HAP-1 (cell line): Measurements from ENCODE around the gene NMRK1.

Experiments
- DNase-seq, 2 experiments: peaks; one replicate each; pipeline ENCODE4 v3.0.0-alpha.2; 2016 to 2020; ENCODE audit warnings: low spot score in 2 of 2
- H3K27me3 ChIP-seq: fragments of 250-450 bp; sonication (Bioruptor Pico); 2 replicates; pipeline ENCODE4 v1.5.1; 2020; ENCODE audit warnings: low read depth, mild to moderate bottlenecking, moderate library complexity
- H3K36me3 ChIP-seq: fragments of 250-450 bp; sonication (Bioruptor Pico); replicated peaks from 2 replicates; pipeline ENCODE4 v1.5.1; 2020; ENCODE audit warnings: mild to moderate bottlenecking
- H3K4me1 ChIP-seq: fragments of 250-450 bp; sonication (Bioruptor Pico); 2 replicates; pipeline ENCODE4 v1.5.1; 2020; ENCODE audit warnings: mild to moderate bottlenecking
- H3K4me3 ChIP-seq: fragments of 250-450 bp; sonication (Bioruptor Pico); 2 replicates; pipeline ENCODE4 v1.5.1; 2020; ENCODE audit warnings: mild to moderate bottlenecking, moderate library complexity
- H3K9me3 ChIP-seq: fragments of 250-450 bp; sonication (Bioruptor Pico); 2 replicates; pipeline ENCODE4 v1.5.1; 2020; ENCODE audit warnings: mild to moderate bottlenecking, moderate library complexity
- in situ Hi-C: fragments of 300-500 bp; cut with MboI; formaldehyde crosslinking; loops from 3 replicates; pipeline ENCODE4 v1.14.3; 2020; ENCODE audit warnings: low sequenced_read_pairs, inconsistent platforms, mixed read lengths

NMRK1 gene

GRCh38 chr9:75064307-75065025 lies 23.5 kb downstream of the NMRK1 start:
- H3K9me3 ChIP-seq = no peaks in the 10 kb centered on the region
- no peaks in the 10 kb centered on the region for H3K36me3 ChIP-seq
- H3K4me1 ChIP-seq = peaks cover 11% of the 10 kb centered on the region
- no peak for DNase-seq
- in situ Hi-C loops = no loop called here
- H3K27me3 ChIP-seq = no peaks in the 10 kb centered on the region
- no peak overlapping the region for H3K4me3 ChIP-seq

- no peaks in the 10 kb centered on the region for H3K9me3 ChIP-seq
- H3K4me1 ChIP-seq = peaks cover 6% of the 10 kb centered on the region
- DNase-seq = no peak
- H3K27me3 ChIP-seq = no peaks in the 10 kb centered on the region
- H3K36me3 ChIP-seq = no peaks in the 10 kb centered on the region
- in situ Hi-C loops = no loop called here
- H3K4me3 ChIP-seq = no peak overlapping the region
Measured at GRCh38 chr9:75063556-75064305, 24.2 kb downstream of the NMRK1 start.

GRCh38 chr9:75061169-75061568 lies 26.8 kb downstream of the NMRK1 start:
- H3K4me1 ChIP-seq = no peaks in the 10 kb centered on the region
- no peak overlapping the region for H3K4me3 ChIP-seq
- in situ Hi-C loops = no loop called here
- H3K36me3 ChIP-seq = no peaks in the 10 kb centered on the region
- H3K9me3 ChIP-seq = no peaks in the 10 kb centered on the region; the same call in 1 of the 2 replicates
- no peaks in the 10 kb centered on the region for H3K27me3 ChIP-seq
- no peak for DNase-seq

- H3K9me3 ChIP-seq = no peaks in the 10 kb centered on the region; the same call in 1 of the 2 replicates
- no peak for DNase-seq
- in situ Hi-C loops = no loop called here
- no peaks in the 10 kb centered on the region for H3K4me1 ChIP-seq
- no peaks in the 10 kb centered on the region for H3K36me3 ChIP-seq
- H3K27me3 ChIP-seq = no peaks in the 10 kb centered on the region
- no peak overlapping the region for H3K4me3 ChIP-seq
Measured at GRCh38 chr9:75054368-75055001, 33.5 kb downstream of the NMRK1 start.

GRCh38 chr9:75053869-75054268 lies 34.1 kb downstream of the NMRK1 start:
- DNase-seq = no peak
- Histone ChIP-seq H3K36me3 (no peaks in the 10 kb centered on the region), H3K9me3 (no peaks in the 10 kb centered on the region; the same call in 1 of the 2 replicates), H3K4me1 (no peaks in the 10 kb centered on the region), H3K27me3 (no peaks in the 10 kb centered on the region), H3K4me3 (no peak overlapping the region)
- in situ Hi-C loops = no loop called here

DNA sequence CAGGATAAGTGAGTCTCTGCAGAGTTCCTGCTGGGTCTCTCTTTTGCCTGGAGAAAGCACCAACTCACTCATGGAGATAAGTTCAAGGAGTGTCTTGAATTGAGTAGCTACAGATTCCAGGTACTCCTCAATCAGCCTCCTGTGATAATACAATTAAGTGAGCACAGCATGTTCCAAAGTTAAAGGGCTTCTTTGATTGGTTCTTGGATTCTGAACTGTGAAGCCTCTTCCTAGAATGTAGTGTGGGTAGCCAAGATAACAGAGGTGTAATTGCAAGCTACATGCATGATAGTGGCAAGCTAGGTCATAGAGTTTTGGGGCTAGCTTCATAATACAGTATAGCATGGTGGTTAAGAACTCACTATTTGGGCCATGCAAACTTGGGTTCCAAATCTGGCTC lies 36.7 kb downstream of the NMRK1 start:
- no peaks in the 10 kb centered on the region for H3K36me3 ChIP-seq
- no peak overlapping the region for H3K4me3 ChIP-seq
- H3K27me3 ChIP-seq = no peaks in the 10 kb centered on the region; the same call in 1 of the 2 replicates
- in situ Hi-C loops = no loop called here
- no peaks in the 10 kb centered on the region for H3K4me1 ChIP-seq
- DNase-seq = no peak
- H3K9me3 ChIP-seq = no peaks in the 10 kb centered on the region; the same call in 1 of the 2 replicates

DNA sequence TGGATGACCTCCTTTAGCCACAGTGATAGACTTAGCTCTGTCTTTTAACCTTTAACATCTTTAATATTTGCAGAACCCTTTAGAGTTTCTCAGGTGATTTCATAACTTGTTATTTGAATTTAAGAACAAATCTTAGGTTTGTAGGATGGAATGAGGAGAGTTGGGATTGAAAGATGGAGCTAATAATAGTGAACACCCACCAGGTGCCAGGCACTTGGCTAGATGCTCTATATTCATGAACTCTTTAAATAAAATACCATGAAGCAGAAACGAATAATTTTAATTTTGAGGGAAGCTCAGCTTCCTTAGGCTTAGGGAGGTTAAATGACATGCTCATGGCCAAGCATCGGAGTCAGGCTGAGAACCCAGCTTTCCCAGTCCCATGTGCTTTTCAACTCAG lies 40.4 kb downstream of the NMRK1 start:
- no peak overlapping the region for H3K4me3 ChIP-seq
- peaks cover 13% of the 10 kb centered on the region for H3K27me3 ChIP-seq
- H3K36me3 ChIP-seq = no peaks in the 10 kb centered on the region
- in situ Hi-C loops = no loop called here
- no peaks in the 10 kb centered on the region for H3K9me3 ChIP-seq
- no peaks in the 10 kb centered on the region for H3K4me1 ChIP-seq
- DNase-seq = no peak

DNA sequence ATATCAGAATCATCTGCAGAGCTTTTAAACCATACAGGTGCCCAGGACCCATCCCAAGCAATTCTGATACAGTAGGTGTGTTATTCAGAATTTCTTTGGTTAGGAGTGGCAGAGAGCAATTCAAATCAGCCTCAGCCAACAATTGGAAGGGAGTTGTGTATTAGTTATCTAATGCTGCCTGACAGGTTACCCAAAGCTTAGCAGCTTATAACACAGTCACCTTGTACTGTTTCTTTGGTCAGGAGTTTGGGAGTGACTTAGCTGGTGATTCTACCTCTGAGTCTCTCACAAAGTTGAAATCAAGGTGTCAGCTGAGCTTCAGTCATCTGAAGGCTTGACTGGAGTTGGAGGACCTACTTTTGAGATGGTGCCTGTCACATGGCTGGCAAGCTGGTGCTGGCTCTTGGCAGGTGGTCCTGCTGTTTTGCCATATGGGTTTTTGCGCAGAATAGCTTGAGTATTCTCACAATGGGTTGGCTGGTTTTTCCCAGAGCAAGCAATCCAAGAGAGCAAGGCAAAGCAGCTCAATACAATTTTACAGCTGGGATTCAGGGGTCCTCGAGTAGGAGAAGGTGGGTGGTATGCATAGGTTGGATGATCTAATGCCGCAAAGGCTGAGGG lies 41.1 kb downstream of the NMRK1 start:
- no peak for DNase-seq
- no peaks in the 10 kb centered on the region for H3K36me3 ChIP-seq
- in situ Hi-C loops = no loop called here
- peaks cover 13% of the 10 kb centered on the region for H3K27me3 ChIP-seq
- no peaks in the 10 kb centered on the region for H3K4me1 ChIP-seq
- no peaks in the 10 kb centered on the region for H3K9me3 ChIP-seq
- H3K4me3 ChIP-seq = no peak overlapping the region

- in situ Hi-C loops = no loop called here
- H3K4me3 ChIP-seq = no peak overlapping the region
- no peaks in the 10 kb centered on the region; the same call in 1 of the 2 replicates for H3K9me3 ChIP-seq
- H3K36me3 ChIP-seq = no peaks in the 10 kb centered on the region
- no peak for DNase-seq
- H3K27me3 ChIP-seq = peaks cover 13% of the 10 kb centered on the region
- no peaks in the 10 kb centered on the region for H3K4me1 ChIP-seq
Measured at GRCh38 chr9:75041041-75041440, 46.9 kb downstream of the NMRK1 start.

DNA sequence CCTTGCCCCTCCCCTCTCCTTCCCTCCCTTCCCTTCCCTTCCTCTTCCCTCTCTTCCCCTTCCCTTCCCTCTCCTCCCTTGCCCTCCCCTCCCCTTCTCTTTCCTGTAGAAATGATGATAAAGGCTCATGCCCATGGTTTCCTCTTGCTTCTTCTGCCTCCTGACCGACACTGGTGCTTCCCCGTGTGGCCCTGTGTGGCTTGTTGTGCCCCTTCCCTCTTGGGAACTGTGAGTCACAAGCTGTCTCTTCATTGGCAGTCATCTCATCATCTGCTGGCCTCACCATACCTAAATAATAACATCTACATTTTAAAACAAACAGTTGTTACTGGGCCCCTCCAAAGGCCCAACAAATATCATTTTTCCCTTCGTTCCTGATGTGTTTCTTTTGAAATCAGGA lies 48.2 kb downstream of the NMRK1 start:
- Histone ChIP-seq H3K4me3 (no peak overlapping the region), H3K9me3 (no peaks in the 10 kb centered on the region; the same call in 1 of the 2 replicates), H3K4me1 (no peaks in the 10 kb centered on the region), H3K27me3 (peaks cover 8% of the 10 kb centered on the region), H3K36me3 (no peaks in the 10 kb centered on the region)
- DNase-seq = no peak
- in situ Hi-C loops = no loop called here

DNA sequence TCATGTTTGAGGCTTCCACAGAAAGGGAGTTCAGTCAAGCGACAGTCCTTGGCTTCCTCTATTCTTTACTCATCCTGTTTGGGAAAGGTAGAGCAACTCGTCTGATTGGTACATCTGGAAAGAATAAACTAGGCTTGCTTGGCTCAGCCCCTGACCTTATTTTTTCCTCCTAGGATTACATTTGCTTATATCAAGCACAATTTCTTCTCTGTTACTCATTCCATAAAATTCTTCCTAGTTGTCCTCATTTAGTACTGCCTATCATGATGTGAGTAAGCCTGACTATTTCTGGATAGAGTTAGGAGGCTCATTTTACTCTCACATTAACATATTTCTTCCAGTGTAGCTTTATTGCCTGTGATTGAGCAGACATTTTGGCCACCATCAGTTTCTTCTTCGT lies 48.9 kb downstream of the NMRK1 start:
- no peaks in the 10 kb centered on the region; the same call in 1 of the 2 replicates for H3K9me3 ChIP-seq
- no peak overlapping the region for H3K4me3 ChIP-seq
- no peak for DNase-seq
- H3K4me1 ChIP-seq = no peaks in the 10 kb centered on the region
- H3K36me3 ChIP-seq = no peaks in the 10 kb centered on the region
- H3K27me3 ChIP-seq = peaks cover under 1% of the 10 kb centered on the region; the same call in 1 of the 2 replicates
- in situ Hi-C loops = no loop called here

DNA sequence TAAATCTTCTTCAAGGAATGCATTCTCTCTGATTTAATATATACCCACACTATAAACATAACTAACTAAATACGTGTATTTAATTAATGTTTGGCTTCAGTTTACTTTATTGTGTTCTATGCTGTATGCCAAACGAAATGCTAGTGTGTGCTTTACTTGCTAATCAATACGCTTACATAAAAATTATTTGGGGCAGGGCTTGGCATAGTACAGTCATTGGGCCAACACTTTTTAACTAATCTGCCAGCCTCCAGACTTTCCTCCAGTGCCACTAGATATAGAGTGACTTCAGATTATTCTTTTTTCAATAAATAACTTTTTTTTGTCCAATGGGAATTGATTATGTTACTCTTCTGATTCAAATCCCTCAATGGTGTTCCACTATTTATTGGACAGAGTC lies 51.2 kb downstream of the NMRK1 start:
- no peaks in the 10 kb centered on the region for H3K4me1 ChIP-seq
- H3K27me3 ChIP-seq = no peaks in the 10 kb centered on the region
- H3K9me3 ChIP-seq = no peaks in the 10 kb centered on the region; the same call in 1 of the 2 replicates
- H3K4me3 ChIP-seq = no peak overlapping the region
- no peaks in the 10 kb centered on the region for H3K36me3 ChIP-seq
- no peak for DNase-seq
- in situ Hi-C loops = no loop called here

DNA sequence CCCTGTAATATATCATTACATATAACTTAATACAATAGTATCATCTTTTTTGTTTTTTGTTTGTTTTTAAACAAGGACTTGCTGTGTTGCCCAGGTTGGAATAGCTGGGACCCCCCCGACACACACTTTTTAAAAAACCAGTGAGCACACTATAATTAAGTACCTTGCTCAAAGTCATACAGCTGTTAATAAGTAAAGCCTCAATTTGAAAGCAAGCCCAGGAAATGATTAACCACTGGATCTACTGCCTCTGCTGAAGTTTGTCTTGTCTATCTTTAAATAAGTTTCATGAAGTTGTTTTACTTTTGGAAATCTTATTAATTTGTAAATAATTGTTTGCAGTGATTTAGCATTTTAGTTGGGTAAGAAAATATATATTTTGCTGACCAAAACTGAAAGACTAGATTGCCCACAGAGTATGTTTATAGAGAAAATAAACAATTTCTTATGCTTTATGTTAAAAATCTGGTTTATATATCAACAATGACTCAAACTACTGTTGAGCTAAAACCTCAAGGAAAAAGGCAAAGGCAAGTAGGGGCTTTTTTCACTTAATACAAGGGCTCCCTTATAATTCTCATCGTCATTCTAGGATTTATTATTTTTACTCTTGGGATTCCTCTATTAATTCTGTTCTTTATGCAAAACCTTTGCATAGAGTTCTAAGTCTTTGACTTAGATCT lies 54.0 kb downstream of the NMRK1 start:
- Histone ChIP-seq H3K4me1 (no peaks in the 10 kb centered on the region), H3K9me3 (no peaks in the 10 kb centered on the region; the same call in 1 of the 2 replicates), H3K36me3 (no peaks in the 10 kb centered on the region), H3K27me3 (no peaks in the 10 kb centered on the region), H3K4me3 (no peak overlapping the region)
- in situ Hi-C loops = no loop called here
- DNase-seq = no peak
